Measurements from ENCODE around the gene AHRR. TPM values are rescaled to one million over a fixed set of nuclear protein-coding genes. Genes with fewer than 3 reads are reported as not detected.
A peak's percentile ranks its signal among the peaks of the same experiment; 100 is the strongest.

The AHRR gene
- polyA plus RNA-seq, 3 donors: 1.6 to 2.1 (median 1.9) TPM

DNA sequence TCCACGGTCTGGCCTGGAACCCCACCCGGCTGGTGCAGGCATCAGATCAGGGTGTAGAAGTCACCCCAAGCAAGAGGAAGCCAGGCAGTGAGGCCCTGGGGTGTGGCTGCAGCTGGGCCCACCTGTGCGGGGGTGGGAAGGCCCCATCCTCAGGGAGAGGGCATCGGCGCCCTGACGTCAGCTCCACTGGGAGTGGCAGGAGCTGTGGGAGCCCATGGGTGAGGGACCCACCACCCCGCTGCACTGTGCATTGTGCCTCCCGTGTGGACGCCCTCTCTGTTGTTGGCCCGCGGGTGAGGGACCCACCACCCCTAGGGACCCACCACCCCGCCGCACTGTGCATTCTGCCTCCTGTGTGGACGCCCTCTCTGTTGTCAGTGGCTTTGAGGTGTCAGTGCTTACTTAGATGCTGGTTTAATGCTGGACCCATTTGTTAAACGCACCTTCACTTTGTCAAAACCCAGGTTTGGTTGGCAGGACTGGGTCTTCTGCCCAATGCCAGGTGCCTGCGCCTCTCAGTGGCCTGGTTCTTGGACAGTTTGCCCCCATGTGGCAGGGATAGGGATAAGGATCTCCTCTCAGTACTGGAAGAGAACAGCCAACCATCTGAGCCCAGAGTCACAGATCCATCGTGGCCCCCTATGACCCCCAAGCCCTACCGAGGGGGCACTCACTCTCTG, 114.6 kb downstream of the AHRR start:
- no peak for DNase-seq (ENCODE audit: low read depth in 3 of 3, low spot score in 2 of 3)

DNA sequence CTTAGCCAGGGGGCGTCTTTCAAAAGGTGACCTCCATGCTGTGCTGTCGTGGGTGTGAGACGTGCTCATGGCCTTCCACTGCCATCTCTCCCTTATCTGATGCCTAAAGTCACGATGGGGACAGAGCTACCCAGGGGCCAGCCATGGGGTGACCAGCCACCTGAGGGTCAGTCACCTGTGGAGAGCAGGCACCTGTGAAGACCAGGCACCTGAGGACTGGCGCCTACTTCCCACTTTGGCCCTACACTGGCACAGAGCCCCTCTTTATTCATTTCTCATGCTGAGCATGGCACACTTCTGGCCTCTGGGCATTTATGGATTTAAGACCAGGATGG, 115.1 kb downstream of the AHRR start:
- DNase-seq (ENCODE audit: low read depth in 3 of 3, low spot score in 2 of 3): no peak

DNA sequence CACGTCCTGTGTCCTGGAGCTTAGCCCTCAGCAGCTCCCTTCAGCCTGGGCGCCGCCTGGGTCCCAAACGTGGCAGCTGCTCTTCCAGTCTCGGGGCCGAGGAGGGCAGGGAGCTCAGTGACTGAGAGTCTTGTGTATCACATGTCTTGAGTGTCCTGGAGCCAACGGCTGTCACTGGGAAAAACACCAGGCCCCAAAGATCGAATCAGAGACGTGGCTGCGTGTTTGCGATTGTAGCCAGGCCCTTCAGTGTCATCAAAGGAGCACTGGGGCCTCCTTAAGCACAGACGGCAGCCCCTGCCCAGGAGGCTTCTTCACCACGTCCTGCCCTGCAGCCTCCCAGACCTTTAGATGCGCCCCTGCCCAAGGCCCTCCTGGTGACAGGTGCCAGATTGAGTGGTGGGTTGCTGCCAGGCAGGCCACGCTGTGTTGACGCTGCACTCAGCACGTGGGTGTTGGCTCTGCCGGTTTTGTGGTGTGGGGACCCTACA, 115.8 kb downstream of the AHRR start:
- no peak for DNase-seq (ENCODE audit: low read depth in 3 of 3, low spot score in 2 of 3)

DNA sequence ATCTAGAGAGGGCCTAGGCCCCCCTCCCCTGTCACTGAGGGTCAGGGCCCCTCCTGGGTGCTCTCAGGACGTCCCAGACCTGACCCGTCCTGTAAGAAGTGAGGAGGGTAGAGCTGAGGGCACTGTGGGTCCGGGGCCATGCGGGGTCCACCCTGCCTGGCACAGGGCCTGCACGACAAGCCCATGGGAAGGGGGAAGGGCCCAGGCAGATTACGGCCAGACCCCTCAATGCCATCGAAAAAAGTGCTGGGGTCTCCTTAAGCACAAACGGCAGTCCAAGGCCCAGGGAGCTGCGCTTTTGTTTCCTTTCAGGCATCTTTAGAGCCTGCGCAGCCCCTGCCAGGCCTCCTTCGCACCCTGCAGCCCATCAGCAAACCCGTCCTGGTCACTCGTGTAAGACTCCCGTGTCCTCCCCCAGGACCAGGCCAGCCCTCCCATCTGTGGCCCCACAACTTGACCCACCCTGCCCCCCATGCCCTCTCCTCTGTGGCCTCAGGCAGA, 117.0 kb downstream of the AHRR start:
- DNase-seq (ENCODE audit: low read depth in 3 of 3, low spot score in 2 of 3): no peak

DNA sequence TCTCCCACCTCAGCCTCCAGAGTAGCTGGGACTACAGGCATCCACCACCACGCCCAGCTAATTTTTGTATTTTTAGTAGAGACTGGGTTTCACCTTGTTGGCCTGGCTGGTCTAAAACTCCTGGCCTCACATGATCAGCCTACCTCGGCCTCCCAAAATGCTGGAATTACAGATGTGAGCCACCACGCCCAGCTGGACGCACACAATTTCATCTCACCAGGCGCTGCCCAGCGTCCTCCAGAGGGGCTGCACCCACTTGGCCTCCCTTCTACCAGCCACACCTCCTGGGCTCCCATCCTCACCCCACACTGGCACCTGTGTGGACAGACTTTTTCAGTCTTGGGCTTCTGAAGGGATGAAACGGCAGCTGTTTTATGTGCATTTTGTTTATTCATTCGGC, 117.7 kb downstream of the AHRR start:
- DNase-seq (ENCODE audit: low read depth in 3 of 3, low spot score in 2 of 3): no peak

DNA sequence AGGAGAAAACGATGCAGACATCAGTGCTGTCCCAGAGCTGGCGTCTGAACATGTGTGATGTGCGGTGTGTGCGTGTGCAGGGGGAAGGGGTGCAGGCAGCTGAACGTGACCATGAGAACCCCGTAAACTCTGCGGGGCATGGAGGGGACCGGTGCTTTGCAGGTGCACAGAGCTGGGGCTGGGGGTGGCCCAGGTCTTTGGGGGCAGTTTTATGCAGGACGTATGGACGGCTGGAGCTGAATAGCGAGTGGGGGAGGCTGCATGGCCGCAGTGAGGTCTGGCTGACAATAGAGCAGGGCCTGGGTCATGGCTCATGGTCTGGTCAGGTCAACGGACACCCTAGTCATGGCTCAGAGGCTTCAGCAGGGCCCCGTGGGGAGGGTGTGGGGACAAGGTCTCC, 118.1 kb downstream of the AHRR start:
- no peak for DNase-seq (ENCODE audit: low read depth in 3 of 3, low spot score in 2 of 3)

DNA sequence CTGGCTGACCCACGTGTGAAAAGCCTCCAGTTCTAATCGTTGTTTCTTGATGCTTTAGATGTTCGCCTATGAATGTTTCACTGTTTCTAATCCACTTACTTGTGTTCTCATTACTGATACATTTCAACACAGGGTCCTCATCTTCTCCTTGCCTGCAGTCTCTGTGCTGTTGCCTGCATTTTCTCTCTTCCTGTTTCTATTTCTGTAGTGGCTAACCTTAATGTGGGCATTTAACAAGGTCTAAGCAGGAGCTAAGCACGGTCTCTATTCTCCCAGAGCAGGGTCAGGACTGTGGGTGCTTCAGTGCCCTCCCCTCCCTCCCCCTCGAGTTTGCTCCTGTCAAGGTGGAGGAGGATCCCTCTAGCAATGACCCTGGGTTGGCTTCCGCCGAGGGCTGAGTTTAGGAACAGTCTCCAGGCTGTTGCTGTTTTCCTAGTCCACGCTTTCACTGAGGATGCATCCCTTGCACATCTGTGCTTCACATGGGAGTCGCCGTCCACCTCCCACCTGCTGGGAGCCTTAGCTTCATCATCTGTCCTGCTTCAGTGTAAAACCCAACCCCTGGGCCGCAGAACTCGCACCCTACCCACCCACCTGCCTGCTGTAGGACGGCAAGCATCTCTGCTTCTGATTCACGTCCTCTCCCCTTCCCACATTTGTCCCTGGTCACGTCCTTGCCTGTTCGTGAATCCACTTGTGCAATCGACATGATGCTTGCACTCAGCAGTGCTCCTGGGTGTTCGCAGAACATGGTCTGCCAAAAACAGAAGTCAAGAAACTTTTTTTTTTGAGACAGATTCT, 119.1 kb downstream of the AHRR start:
- no peak for DNase-seq (ENCODE audit: low read depth in 3 of 3, low spot score in 2 of 3)

DNA sequence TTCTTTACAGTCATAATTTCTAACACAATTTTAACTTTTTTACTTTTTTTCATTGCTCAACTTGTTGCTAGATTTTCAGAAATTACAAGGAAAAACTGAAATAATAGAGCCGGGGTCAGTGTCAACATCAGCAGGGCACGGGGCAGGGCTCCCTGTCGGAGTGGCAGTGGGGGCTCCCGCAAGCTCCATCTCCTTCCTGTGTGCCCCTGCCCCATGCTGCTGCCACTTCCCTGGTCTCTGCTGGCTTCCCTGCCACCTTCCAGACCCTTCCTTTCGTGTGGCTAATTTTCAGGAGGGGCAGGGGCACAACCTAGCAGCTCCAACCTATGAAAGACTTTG, 120.5 kb downstream of the AHRR start:
- no peak for DNase-seq (ENCODE audit: low read depth in 3 of 3, low spot score in 2 of 3)

DNA sequence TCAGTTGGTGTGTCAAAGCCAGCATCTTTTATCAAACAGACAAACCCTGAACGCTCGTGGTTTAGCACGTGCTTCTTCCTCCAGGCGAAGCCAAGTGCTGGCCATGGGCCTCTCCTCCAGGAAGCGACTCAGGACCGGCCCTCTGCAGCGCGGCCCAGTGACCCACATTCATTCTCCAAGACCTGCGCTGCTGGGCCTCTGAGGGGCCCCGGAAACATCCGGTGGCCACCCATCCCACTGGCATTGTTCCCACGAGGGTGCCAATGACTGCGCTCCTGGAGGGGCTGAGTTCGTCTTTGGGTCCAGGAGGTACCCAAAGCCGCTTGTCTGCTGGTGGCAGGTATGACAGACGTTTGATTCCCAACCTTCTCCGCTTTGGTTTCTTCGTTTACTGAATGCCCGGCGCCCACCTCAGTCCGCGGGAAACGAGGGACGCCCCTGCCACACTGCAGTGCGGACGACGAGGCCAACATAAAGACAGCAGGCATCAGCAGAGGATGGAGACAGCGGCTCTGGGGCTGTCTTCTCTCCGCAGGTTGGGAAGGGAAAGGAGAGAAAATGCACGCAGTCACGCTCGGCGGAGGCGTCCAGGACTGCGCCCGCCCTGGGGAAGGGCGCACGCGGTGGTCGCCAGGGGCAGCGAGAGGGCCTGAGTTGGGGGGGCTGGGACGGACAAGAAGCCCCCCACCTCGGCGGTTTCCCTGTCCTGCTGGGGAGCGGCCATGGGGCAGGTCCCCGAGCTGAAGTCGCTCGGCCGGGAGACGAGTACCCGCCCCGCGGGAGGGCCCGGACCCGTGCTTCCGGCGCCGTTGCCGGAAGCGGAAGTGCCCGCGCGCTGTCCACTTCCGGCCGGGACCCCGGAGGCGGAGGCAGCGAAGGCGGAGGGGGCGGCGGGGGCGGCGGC, 121.1 kb downstream of the AHRR start, which contains the start of gene EXOC3:
EXOC3 (plus strand) TSS at position 842 of the 904 bp plus-strand sequence. CDS start 3,030 bp downstream, outside the sequence.
- peak; percentile 36 to 62 (median 49) for DNase-seq (ENCODE audit: low read depth in 3 of 3, low spot score in 2 of 3)

DNA sequence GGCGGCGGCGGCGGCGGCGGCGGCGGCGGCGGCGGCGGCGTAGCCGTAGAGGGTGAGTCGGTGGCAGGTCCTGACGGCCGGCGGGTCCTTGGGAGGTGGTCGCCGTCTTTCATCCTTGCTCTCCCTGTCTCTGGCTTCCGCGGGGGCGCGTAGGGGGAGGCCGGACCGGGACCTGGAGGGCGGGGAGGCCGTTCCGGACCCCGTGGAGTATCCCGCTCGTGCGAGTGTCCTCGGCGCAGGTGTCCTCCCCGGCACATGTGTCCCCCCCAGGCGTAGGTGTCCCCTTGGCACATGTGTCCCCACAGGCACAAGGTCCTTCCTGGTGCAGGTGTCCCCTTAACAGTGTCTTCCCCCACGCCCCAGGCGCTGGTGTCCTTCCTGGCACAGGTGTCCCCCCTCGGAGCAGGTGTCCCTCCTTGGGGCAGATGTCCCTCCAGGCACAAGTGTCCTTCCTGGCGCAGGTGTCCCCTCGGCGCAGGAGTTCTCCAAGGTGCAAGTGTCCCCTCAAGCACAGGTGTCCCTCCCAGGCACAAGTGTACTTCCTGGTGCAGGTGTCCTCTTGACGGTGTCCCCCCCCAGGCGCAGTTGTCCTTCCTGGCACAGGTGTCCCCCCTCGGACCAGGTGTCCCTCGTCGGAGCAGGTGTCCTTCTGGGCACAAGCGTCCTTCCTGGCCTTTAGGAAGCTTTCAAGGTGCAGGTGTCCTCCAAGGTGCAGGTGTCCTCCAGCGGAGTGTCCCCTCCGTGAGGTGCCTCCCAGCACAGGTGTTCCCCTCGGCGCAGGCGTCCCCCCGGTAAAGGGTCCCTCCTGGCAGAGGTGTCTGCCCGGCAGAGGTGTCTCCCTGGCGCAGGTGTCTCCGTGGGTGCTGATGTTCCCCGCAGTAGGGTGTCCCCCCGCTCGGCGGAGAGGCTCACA, 122.0 kb downstream of the AHRR start:
- no peak for DNase-seq (ENCODE audit: low read depth in 3 of 3, low spot score in 2 of 3)

DNA sequence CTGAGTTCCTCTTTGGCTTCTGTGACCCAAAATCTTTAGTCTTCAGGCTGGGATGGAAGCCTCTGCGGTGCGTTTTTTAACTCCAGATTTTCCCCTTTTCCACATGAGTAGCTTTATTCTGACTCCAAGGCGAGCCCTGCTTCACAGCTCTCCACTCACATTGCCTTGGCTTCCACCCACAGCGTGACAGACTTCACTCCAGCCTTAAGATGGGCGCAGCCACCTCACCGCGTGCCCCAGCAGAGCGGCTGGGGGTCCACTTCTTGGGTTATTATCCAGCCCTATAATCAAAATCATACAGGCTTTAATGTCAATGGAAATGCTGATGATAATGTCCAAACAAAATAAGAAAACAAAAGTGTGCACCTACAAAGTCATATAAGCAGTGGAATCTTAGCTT, 122.7 kb downstream of the AHRR start:
- no peak for DNase-seq (ENCODE audit: low read depth in 3 of 3, low spot score in 2 of 3)

DNA sequence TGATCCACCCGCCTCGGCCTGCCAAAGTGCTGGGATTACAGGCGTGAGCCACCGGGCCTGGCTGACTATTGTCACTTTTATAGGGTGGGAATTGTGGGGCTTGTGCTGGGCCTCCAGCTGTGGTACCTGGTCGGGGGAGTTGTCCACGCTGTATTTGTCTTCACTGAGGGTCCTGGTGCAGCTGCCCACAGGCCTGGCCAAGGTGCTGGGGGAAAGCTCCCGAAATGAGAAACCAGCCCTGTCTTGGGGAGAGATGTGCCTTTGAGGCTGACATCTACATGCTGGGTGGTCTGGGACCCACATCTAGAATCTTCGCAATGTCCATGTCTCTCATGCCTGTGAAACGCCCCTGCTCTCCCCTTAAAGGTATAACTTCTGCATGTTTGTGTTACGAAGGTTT, 124.1 kb downstream of the AHRR start:
- DNase-seq (ENCODE audit: low read depth in 3 of 3, low spot score in 2 of 3): no peak

DNA sequence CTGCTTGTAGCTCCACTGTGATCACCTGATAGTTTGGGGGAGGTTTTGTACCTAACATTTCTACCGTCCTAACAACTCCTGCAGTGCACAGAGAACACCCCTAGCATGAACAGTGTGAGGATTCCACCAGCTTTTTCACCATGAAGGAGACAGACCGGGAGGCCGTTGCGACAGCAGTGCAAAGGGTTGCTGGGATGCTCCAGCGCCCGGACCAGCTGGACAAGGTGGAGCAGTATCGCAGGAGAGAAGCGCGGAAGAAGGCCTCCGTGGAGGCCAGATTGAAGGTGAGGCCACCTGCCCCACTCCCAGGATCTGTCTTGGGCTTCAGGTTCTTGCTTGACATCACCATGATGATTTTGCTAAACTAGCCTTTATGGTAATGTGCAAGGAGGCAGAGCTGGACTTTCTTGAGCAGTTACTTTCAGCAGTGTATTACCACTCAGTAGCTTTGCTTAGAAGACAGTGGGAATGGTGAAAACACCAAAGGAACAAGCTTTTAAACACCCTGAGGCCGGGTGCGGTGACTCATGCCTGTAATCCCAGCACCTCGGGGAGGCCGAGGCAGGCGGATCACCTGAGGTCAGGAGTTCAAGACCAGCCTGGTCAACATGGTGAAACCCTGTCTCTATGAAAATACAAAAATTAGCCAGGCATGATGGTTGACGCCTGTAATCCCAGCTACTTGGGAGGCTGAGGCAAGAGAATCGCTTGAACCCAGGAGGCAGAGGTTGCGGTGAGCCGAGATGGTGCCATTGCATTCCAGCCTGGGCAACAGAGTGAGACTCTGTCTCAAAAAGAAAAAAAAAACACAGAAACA, 124.8 kb downstream of the AHRR start:
- no peak for DNase-seq (ENCODE audit: low read depth in 3 of 3, low spot score in 2 of 3)

DNA sequence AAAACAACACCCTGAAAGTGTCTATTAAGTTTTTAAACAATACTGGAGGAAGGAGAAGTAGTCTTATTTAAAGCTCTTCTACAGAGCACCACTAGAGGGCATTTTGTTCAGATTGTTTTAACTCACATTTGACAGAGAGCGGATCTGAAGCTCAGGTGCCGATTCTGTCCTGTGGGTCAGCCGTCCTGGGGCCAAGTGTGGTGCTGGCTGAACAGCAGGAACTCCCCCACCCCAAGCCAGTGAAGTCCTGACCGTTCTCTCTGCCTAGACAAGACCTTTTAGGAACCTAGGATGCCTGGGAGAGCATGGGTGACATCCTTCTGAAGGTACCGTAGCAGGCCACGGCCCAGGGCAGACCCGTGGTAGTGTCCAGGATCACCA, 125.4 kb downstream of the AHRR start:
- no peak for DNase-seq (ENCODE audit: low read depth in 3 of 3, low spot score in 2 of 3)

DNA sequence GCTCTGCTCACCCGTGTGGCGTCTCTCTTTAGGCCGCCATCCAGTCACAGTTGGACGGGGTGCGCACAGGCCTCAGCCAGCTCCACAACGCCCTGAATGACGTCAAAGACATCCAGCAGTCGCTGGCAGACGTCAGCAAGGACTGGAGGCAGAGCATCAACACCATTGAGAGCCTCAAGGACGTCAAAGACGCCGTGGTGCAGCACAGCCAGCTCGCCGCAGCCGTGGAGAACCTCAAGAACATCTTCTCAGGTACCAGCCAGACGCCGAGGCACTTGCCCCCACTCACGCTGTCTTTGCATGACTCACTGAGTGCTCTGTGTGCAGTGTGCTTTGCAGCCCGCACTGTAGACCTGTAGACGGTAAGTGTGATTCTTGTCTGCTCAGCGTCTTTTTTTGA, 126.0 kb downstream of the AHRR start:
- DNase-seq (ENCODE audit: low read depth in 3 of 3, low spot score in 2 of 3): no peak

DNA sequence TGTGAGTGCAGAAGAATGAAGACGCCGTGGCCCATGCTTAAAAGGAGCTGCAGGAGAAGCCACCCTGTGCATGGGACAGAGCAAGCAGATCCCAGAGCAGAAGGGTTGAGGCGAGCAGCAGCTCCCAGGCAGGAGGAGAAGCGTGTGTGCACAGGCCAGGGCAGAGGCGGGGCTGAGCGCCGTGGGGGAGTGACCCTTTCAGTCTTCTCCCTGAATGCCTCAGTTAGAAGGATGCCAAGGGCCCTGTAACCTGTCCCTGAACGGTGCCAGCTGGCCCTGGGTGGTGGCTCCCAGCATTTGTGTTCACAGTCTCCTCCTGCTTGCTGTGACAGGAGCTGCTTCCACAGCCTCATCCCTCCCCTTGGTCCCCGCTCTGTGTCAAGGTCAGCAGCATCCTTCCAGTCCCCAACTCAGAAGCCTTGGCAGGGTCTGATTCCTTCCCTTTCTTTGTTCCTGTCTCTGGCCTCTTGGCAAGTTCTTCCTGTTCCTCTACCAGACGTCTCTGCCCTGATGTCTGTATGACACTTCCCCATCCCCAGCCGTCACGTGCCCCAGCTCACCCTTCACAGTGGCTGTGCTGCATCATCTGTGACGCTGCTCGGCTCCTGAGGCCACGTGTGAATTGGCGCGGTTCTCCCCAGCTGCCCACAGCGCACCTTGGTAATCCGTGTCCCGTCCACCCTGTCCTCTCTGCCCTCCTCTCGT, 126.7 kb downstream of the AHRR start:
- DNase-seq (ENCODE audit: low read depth in 3 of 3, low spot score in 2 of 3): no peak

DNA sequence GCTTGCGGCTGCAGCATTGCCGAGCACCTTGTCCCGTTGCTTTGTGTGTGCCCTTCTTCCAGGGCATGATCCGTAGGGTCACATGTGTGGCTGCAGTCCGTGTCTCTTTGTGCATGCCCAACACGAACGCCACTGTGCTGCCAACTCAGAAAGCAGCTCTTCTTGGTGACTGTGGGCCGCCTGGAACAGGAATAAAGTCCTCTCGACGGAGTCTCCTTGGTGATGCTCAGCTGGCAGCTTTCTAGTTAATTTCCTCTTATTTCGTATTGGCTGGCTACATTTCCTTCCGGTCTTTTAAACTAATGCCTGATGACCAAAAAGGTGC, 127.2 kb downstream of the AHRR start:
- no peak for DNase-seq (ENCODE audit: low read depth in 3 of 3, low spot score in 2 of 3)

DNA sequence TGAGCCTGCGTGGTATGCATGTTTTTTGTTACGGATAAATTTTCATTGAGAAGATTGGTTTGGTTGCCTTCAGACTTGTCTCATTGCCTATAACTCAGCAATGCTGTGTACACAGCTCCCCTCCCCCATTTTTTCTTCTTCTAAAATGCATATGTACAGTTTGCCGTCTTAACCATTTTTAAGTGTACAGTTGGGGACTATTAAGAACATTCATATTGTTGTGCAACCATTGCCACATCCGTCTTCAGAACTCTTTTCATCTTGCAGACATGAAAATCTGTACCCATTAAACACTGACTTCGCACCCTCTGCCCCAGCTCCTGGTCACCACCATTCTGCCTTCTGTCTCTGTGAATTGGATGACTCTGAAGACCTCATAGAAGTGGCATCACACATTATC, 127.6 kb downstream of the AHRR start:
- no peak for DNase-seq (ENCODE audit: low read depth in 3 of 3, low spot score in 2 of 3)
